Placental epithelial cell (primary cell): ENCODE results near the gene INVS. TPM values are rescaled to one million over a fixed set of nuclear protein-coding genes. Genes with fewer than 3 reads are reported as not detected.

Source experiments
- small RNA-seq: library from RNA; depleted of rRNA; stranded (forward); fragments of <200 nt; gene quantifications from one replicate; pipeline ENCODE3, GENCODE V24; 2012
- total RNA-seq: library from RNA; depleted of rRNA; stranded (reverse); fragments of >200 nt; gene quantifications from 2 replicates; pipeline ENCODE4 v1.2.3, GENCODE V29; 2012

The INVS gene
- 23.9 and 26.5 TPM in 2 replicates for total RNA-seq

GRCh38 chr9:100098887-100099721, at the start of gene INVS, which contains the start of gene ERP44:
INVS (plus strand) TSS chr9:100099243; CDS start chr9:100104522, 5,279 bp downstream.
ERP44 (minus strand) TSS chr9:100099000; CDS start chr9:100098840, 160 bp downstream.

Small RNA genes within 50 kb of the gene (small RNA-seq; reads per million reads assigned to genes)
- gene RN7SL75P: not detected

Other genes with a start within 250 kb of the INVS start
- gene STX17, start 192.6 kb upstream of the INVS start, total RNA-seq: 23.4 and 23.9 TPM in 2 replicates
- 12.6 and 16.6 TPM in 2 replicates for gene ERP44, start 243 bp upstream of the INVS start, total RNA-seq